ENCODE results near the gene PAX2.

PAX2 gene

DNA sequence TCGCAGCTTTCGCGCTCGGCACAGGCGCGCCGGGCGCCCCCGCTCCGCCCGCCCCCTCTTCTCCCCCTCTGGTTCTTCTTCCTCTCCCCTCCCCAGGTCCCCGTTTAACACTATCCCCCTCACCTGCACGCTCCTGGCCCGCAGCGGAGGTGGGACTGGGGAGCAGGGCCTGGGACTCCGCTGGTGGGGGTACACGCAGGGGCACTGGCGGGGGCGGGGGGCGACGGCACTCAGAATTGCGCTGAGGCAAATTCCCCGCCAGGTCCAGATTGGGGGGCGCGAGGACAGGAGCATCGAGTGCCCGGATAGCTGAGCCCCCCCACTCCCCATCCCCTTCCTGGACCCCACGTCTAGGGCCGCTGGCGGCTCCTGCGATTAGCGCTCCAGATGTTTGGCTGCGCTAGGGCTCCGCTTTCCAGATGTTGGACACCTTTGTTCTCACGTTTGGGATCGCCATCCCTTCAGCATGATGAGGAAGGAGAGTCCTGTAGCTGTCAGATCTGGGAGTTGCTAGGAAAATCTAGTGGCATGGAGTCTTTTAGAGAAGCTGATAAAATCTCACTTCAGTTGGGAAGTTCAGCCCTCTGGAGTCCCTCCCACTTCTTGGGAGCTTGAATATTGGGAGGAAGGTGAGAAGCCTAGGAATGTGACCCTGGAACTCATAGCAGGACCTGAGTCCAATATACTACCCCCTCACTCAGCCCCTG, 31.4 kb upstream of the PAX2 start:
- Histone ChIP-seq H3K9me3 (ENCODE audit: insufficient read depth, low read depth, low read length) (peaks cover 3% of the 10 kb centered on the region; the same call in 1 of the 2 replicates), H3K27ac (ENCODE audit: low read depth, low read length) (no peak overlapping the region), H3K4me1 (ENCODE audit: insufficient read depth, low read length) (peaks cover 6% of the 10 kb centered on the region), H3K9ac (ENCODE audit: low read depth, low read length) (no peak overlapping the region), H3K27me3 (ENCODE audit: insufficient read depth, low read length) (peaks cover 100% of the 10 kb centered on the region), H3K4me3 (ENCODE audit: low read length) (peak overlapping the region; percentile 27), H3K36me3 (ENCODE audit: insufficient read depth, low read length) (no peaks in the 10 kb centered on the region)
- WGBS, result 3% methylated on average over 35 of the region's 36 CpGs

DNA sequence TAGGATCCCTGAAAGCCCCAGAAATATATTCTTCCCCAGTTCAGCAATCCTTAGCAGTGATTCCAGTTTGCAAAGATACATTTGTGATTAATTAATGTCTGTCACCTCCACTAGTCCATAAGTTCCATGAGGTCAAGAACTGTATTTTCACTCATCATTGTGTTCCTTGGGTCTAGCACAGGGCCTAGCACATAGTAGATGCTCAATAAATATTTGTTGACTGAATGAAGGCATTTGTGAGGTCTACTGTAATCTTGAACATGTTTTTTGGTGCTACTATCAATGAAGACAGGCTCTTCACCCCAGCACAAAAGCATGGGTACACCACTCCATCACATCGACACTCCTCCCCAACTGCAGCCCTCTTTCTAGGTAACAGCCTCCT, 30.8 kb upstream of the PAX2 start:
- 86% methylated on average over 1 of the region's 1 CpG for WGBS
- no peak overlapping the region for H3K9ac ChIP-seq (ENCODE audit: low read depth, low read length)
- peaks cover 5% of the 10 kb centered on the region for H3K4me1 ChIP-seq (ENCODE audit: insufficient read depth, low read length)
- no peak overlapping the region for H3K4me3 ChIP-seq (ENCODE audit: low read length)
- no peaks in the 10 kb centered on the region for H3K36me3 ChIP-seq (ENCODE audit: insufficient read depth, low read length)
- peaks cover 100% of the 10 kb centered on the region for H3K27me3 ChIP-seq (ENCODE audit: insufficient read depth, low read length)
- no peak overlapping the region for H3K27ac ChIP-seq (ENCODE audit: low read depth, low read length)
- peaks cover 3% of the 10 kb centered on the region; the same call in 1 of the 2 replicates for H3K9me3 ChIP-seq (ENCODE audit: insufficient read depth, low read depth, low read length)

DNA sequence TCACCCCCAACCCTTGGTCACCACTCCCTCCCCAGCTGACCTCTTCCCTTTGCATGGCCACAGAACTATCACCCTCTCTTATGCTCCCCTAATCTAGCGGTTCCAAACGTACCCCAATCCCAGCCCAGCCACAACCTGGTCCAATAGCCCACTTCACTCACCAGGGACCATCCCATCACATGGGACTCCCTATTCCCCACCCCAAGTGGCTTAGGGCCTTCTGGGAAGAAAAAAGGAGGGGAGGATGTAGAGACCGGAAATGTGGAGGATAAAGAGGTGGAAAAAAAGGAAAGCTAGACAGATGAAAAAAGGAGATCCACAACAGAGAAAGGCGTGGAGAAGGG, 30.3 kb upstream of the PAX2 start:
- no peaks in the 10 kb centered on the region for H3K36me3 ChIP-seq (ENCODE audit: insufficient read depth, low read length)
- no peak overlapping the region for H3K27ac ChIP-seq (ENCODE audit: low read depth, low read length)
- H3K4me1 ChIP-seq (ENCODE audit: insufficient read depth, low read length), result peaks cover 3% of the 10 kb centered on the region; the same call in 1 of the 2 replicates
- WGBS, result 58% methylated on average over 4 of the region's 4 CpGs
- no peak overlapping the region for H3K9ac ChIP-seq (ENCODE audit: low read depth, low read length)
- peak overlapping the region; percentile 55 for H3K4me3 ChIP-seq (ENCODE audit: low read length)
- peaks cover 100% of the 10 kb centered on the region for H3K27me3 ChIP-seq (ENCODE audit: insufficient read depth, low read length)
- peaks cover 3% of the 10 kb centered on the region; the same call in 1 of the 2 replicates for H3K9me3 ChIP-seq (ENCODE audit: insufficient read depth, low read depth, low read length)

DNA sequence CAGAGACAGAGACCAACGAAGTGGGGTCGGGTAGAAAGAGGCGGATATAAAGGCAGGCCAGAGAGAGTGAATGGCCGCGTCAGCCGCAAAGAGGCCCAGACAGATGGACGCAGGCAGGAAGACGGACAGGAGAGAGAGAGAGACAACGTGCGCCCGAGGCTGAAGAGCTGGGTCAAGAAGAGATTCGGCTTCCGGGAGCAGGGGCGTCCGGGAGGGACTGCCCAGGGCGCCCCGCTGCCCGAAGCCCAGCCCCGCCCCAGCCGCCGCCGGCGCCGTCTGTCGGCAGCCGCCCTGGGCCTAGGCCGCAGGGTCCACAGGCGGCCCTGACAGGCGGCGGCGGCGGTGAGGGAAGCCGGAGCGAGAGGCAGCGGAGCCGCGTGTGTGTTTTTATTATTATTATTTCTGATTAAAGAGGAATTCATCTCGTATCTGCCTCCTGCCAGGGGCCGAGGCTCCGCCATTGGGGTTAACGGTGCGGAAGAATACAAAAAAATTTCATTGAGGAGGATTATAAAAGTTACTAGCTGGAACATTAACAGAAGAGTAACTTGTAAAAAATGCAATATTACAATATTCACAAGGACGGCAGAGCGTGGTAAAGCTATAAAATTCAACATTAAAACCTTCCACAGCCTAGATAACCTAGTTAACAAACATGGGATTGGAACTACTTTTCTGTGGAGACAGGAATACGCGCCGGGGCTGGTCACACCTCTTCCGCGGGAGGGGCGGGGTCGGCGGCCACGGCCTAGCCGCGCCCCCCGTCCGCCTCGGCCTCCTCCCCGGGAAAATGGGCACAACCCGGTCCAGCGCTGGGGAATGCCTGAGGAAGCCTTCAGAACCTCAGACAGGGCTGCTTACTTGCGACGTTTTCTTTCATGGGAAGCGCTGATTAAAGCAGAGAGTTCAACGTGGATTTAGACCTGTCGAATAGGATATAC, 29.7 kb upstream of the PAX2 start:
- H3K27me3 ChIP-seq (ENCODE audit: insufficient read depth, low read length), result peaks cover 100% of the 10 kb centered on the region
- no peak overlapping the region for H3K27ac ChIP-seq (ENCODE audit: low read depth, low read length)
- H3K36me3 ChIP-seq (ENCODE audit: insufficient read depth, low read length), result no peaks in the 10 kb centered on the region
- H3K9ac ChIP-seq (ENCODE audit: low read depth, low read length), result no peak overlapping the region
- peaks cover 3% of the 10 kb centered on the region; the same call in 1 of the 2 replicates for H3K9me3 ChIP-seq (ENCODE audit: insufficient read depth, low read depth, low read length)
- H3K4me3 ChIP-seq (ENCODE audit: low read length), result peak overlapping the region; percentile 55
- H3K4me1 ChIP-seq (ENCODE audit: insufficient read depth, low read length), result peaks cover 3% of the 10 kb centered on the region; the same call in 1 of the 2 replicates
- 4% methylated on average over 66 of the region's 66 CpGs for WGBS

DNA sequence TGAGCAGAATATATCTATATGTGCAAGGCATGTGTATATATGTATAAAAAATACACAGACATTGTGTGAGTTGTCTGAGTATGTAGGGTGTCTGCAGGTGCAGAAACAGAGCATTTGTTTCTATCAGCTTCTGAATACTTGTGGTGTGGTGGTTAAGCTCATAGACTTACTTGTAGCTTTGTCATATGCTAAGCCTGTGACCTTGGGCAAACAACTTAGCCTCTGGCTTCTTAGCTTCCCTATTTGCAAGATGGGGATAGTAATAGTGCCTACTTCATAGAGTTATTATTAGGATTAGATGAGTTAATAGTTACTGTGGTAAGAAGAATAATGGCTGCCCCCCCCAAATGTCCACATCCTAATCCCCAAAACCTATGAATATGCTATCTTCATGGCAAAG, 28.2 kb upstream of the PAX2 start:
- H3K9ac ChIP-seq (ENCODE audit: low read depth, low read length), result no peak overlapping the region
- peaks cover 100% of the 10 kb centered on the region for H3K27me3 ChIP-seq (ENCODE audit: insufficient read depth, low read length)
- peaks cover 3% of the 10 kb centered on the region; the same call in 1 of the 2 replicates for H3K4me1 ChIP-seq (ENCODE audit: insufficient read depth, low read length)
- H3K27ac ChIP-seq (ENCODE audit: low read depth, low read length), result no peak overlapping the region
- peaks cover 3% of the 10 kb centered on the region; the same call in 1 of the 2 replicates for H3K9me3 ChIP-seq (ENCODE audit: insufficient read depth, low read depth, low read length)
- H3K4me3 ChIP-seq (ENCODE audit: low read length), result no peak overlapping the region
- H3K36me3 ChIP-seq (ENCODE audit: insufficient read depth, low read length), result no peaks in the 10 kb centered on the region

DNA sequence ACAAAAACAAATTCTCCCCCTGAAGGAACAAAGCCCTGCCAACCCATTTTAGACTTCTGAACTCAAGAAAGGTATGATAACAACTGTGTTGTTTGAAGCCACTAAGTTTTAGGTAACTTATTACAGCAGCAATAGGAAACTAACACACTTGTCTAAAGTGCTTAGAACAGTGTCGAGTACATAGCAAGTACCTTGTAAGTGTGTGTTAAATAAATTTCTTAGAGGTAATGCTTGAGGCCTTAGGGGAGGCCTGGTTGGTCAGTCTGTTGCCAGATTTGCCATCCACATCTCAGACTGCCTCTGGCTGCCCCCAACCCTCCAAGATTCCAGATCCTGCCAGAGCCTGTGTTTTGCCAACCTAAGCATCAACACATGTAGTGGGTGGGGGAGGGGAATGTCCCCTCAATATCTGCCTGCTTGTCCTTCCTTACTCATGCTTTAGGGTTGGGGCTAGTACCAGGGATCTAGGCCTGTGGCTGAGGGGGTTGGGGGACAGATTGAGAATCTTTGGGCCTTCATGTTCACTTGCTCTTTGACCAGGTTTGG, 27.1 kb upstream of the PAX2 start:
- WGBS, result 87% methylated on average over 1 of the region's 1 CpG
- Histone ChIP-seq H3K9me3 (ENCODE audit: insufficient read depth, low read depth, low read length) (peaks cover 3% of the 10 kb centered on the region; the same call in 1 of the 2 replicates), H3K9ac (ENCODE audit: low read depth, low read length) (no peak overlapping the region), H3K27ac (ENCODE audit: low read depth, low read length) (no peak overlapping the region), H3K4me1 (ENCODE audit: insufficient read depth, low read length) (peaks cover 3% of the 10 kb centered on the region; the same call in 1 of the 2 replicates), H3K27me3 (ENCODE audit: insufficient read depth, low read length) (peaks cover 100% of the 10 kb centered on the region), H3K4me3 (ENCODE audit: low read length) (no peak overlapping the region), H3K36me3 (ENCODE audit: insufficient read depth, low read length) (no peaks in the 10 kb centered on the region)

DNA sequence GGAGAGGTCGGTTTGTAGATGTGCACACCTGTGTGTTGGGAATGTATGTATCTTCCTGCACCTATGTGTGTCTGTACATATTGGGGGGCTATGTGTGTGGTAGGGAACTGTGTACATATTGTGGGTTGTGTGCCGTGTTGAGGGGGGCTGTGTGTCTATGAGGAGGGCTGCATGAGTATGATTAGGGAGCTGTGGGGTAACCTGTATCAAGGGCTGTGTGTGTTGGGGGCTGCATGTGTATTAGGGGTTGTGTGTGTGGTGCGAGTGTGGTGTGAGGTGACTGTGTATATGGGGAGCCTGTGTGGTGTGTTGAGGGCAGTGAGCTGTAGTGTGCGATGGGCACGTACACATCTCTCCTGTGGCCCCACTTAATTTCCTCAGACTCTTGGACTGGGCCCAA, 22.2 kb upstream of the PAX2 start:
- Histone ChIP-seq H3K9ac (ENCODE audit: low read depth, low read length) (no peak overlapping the region), H3K4me3 (ENCODE audit: low read length) (no peak overlapping the region), H3K27me3 (ENCODE audit: insufficient read depth, low read length) (peaks cover 100% of the 10 kb centered on the region), H3K4me1 (ENCODE audit: insufficient read depth, low read length) (no peaks in the 10 kb centered on the region), H3K27ac (ENCODE audit: low read depth, low read length) (no peak overlapping the region), H3K9me3 (ENCODE audit: insufficient read depth, low read depth, low read length) (no peaks in the 10 kb centered on the region), H3K36me3 (ENCODE audit: insufficient read depth, low read length) (no peaks in the 10 kb centered on the region)
- 83% methylated on average over 5 of the region's 5 CpGs for WGBS

DNA sequence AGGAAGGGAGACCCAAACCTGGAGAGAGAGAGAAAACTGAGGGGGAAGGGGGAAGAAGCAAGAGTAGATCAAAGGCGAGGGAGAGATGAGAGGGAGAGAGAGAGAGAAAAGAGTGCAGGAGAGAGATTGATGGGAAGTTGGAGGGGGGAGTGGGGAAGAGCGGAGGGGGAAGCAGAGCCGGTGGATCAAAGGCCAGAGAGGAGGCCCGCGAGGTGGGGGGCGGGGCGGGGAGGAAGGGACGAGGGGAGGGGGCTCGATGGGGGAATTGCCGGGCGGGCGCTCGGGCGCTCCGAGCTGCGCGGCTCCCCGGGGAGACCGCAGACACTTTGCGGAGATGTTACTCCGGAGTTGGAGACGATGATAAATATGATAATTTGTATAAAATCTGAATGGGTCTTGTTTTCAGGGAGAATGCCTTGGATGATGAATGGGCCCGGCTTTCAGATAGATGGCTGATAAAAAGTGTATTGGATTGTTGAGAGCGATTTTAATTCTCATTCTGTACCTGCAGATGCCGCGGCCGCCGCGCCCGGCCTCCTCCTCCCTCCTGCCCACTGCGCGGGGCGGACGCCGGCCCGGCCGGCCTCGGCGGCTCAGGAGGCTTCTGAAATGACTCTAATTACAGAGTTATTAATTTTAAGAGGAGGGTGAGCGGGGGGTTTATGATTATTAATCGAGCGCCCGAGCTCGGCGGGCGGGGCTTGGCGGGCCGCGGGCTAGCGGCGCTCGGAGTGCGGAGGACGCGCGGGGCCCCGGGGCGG, 21.4 kb upstream of the PAX2 start:
- under 1% methylated on average over 56 of the region's 58 CpGs for WGBS
- H3K4me1 ChIP-seq (ENCODE audit: insufficient read depth, low read length), result no peaks in the 10 kb centered on the region
- no peak overlapping the region for H3K9ac ChIP-seq (ENCODE audit: low read depth, low read length)
- peak overlapping the region; percentile 26; the same call in 1 of the 2 replicates for H3K4me3 ChIP-seq (ENCODE audit: low read length)
- peaks cover 100% of the 10 kb centered on the region for H3K27me3 ChIP-seq (ENCODE audit: insufficient read depth, low read length)
- H3K36me3 ChIP-seq (ENCODE audit: insufficient read depth, low read length), result no peaks in the 10 kb centered on the region
- H3K9me3 ChIP-seq (ENCODE audit: insufficient read depth, low read depth, low read length), result no peaks in the 10 kb centered on the region
- H3K27ac ChIP-seq (ENCODE audit: low read depth, low read length), result no peak overlapping the region

DNA sequence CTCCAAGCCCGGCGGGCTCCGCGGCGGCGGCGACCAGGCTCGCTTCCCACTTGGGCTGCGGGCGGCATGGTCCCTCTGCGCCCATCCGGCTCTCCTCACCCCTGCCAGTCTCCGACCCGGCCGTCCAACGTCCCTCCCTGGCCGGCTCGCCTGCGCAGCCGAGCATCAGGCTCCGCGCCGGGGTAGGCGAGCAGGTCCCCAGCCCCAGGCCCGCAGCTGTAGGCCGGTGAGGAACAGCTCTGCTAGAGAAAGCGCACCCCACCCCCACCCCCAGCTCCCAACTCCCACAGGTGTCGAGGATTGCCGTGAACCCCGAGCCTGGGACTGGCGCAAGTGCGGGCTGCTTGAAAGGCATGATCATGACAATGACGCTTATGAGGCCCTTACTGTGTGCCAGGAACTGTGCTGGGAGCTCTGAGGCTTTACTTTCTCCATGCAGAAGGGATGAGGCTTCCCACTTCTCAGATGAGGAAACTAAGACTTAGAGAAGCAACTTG, 20.8 kb upstream of the PAX2 start:
- H3K36me3 ChIP-seq (ENCODE audit: insufficient read depth, low read length), result no peaks in the 10 kb centered on the region
- peak overlapping the region; percentile 26; the same call in 1 of the 2 replicates for H3K4me3 ChIP-seq (ENCODE audit: low read length)
- no peaks in the 10 kb centered on the region for H3K4me1 ChIP-seq (ENCODE audit: insufficient read depth, low read length)
- H3K9ac ChIP-seq (ENCODE audit: low read depth, low read length), result no peak overlapping the region
- H3K27ac ChIP-seq (ENCODE audit: low read depth, low read length), result no peak overlapping the region
- H3K9me3 ChIP-seq (ENCODE audit: insufficient read depth, low read depth, low read length), result no peaks in the 10 kb centered on the region
- H3K27me3 ChIP-seq (ENCODE audit: insufficient read depth, low read length), result peaks cover 100% of the 10 kb centered on the region
- WGBS, result under 1% methylated on average over 33 of the region's 33 CpGs

DNA sequence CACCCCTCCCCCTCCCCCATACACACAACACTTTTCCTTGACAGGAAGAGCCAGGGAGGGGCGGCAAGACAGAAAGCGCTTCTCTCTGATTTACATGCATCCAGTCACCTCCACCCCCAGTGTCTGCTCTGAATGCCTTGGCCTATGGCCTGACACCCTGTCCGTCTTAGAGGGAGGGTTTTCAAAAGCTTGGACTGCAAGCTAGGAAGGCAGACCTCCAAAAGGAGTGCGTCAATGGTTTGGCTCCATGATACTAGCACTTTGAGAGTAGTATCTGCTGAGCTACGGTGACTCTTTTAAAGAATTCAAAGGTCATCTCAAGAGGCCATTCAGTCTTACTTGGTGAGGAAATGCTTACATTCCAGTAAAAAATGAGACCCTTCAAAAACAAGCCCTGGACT, 20.3 kb upstream of the PAX2 start:
- no peak overlapping the region for H3K27ac ChIP-seq (ENCODE audit: low read depth, low read length)
- no peaks in the 10 kb centered on the region for H3K9me3 ChIP-seq (ENCODE audit: insufficient read depth, low read depth, low read length)
- peaks cover 100% of the 10 kb centered on the region for H3K27me3 ChIP-seq (ENCODE audit: insufficient read depth, low read length)
- H3K4me1 ChIP-seq (ENCODE audit: insufficient read depth, low read length), result peaks cover 1% of the 10 kb centered on the region; the same call in 1 of the 2 replicates
- no peak overlapping the region for H3K9ac ChIP-seq (ENCODE audit: low read depth, low read length)
- H3K4me3 ChIP-seq (ENCODE audit: low read length), result no peak overlapping the region
- H3K36me3 ChIP-seq (ENCODE audit: insufficient read depth, low read length), result no peaks in the 10 kb centered on the region
- 10% methylated on average over 5 of the region's 5 CpGs for WGBS
